ENCODE data around the gene PKM. TPM values are rescaled to one million over a fixed set of nuclear protein-coding genes. Genes with fewer than 3 reads are reported as not detected.

Gene PKM
- total and polyA plus RNA-seq, 7 donors, result 135 to 582 (median 210) TPM

DNA sequence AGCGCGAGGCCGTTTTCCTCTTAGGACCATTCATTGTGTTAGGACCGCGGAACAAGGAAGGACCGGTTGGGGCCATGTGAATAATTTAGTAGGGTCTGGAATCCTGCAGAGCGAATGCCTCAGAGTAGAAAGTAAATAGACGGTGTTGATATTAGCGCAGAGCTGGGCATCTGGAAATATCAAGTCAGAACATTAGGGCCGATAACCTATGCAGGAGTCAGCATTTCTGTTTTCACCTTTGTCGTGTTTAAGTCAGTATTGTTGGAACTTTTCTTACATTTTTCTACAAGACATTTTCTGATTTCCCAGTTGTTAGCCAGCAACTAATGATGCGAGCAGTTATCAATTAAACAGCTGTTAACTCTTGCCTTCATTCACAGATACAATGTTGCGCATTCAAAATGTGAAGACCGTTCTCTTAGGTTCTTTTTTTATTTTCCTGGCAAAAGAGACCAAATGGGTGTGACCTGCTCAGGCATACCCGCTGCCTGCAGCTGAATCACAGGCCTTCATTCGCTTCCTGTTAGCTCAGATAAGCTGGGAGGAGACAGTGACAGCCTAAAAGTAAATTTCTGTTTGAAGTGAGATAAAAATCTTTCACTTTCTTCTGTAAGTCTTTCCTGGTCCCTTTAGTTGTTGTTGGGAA is 966 bp upstream of the PKM start:
- Histone ChIP-seq H3K36me3 (no peaks in the 10 kb centered on the region), H3K4me1 (peaks cover 0 to 43% (median 35%) of the 10 kb centered on the region in 4 donors), H3K27ac (peak overlapping the region; percentile 92 to 99 (median 96)), H3K9me3 (no peaks in the 10 kb centered on the region), H3K27me3 (no peaks in the 10 kb centered on the region), H3K4me3 (peak overlapping the region; percentile 47 to 90 (median 68))
- 1 to 3% methylated on average over 16 of the region's 16 CpGs for WGBS, 2 donors
- no peak for DNase-seq
- TF ChIP-seq POLR2A (IDR thresholded peaks at IDR 0.05) (no peak), POLR2AphosphoS5 (IDR thresholded peaks at IDR 0.05) (peak in 1 of 4 donors; percentile 48)
- intact Hi-C loops (cut with DNase I), result loop anchor here (2.0 kb wide), 2 partner anchors 29 to 41 kb away; partner anchors contain the start of gene PARP6

DNA sequence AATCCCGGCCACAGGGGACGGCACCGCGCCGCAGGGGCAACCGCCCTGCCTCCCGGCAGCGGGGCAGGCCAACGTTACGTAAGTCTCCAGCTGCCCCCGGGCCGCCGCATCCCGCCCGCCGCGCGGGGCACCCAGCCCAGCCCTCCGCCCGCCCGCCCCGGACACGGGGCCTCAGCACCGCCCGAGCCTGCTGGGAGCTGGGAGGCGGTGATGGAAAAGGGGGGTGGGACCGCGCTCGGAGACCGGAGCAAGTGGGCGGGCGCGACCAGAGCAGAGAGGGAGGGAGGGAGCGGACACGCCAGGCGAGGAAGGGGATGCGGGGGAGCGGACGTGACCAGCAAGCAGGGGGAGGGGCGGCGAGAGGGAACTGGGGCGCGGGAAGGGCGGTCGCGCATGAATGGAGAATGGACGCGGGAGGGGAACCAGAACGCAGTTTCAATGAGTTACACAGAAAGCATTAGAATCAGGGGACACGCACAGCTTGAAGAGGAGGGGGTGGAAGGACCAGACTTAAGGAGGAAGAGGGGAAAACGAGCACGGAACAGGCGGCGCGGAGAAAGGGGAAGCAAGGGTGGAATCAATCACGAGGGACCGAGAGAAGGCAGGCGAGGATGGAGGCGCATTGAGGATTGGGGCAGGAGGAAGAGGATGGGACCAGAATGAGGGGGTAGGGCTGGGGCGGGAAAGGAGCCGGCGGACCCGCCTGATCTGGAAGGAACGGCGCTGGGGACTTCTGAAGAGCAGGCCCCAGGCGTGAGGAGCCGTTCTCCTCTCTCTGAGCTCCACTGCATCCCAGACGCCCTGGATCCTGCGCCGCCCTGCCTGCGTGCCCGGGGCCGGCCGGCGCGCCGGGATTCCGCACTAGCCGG is 559 bp downstream of the PKM start:
- peak; percentile 95 for DNase-seq
- TF ChIP-seq, protein P1, sequence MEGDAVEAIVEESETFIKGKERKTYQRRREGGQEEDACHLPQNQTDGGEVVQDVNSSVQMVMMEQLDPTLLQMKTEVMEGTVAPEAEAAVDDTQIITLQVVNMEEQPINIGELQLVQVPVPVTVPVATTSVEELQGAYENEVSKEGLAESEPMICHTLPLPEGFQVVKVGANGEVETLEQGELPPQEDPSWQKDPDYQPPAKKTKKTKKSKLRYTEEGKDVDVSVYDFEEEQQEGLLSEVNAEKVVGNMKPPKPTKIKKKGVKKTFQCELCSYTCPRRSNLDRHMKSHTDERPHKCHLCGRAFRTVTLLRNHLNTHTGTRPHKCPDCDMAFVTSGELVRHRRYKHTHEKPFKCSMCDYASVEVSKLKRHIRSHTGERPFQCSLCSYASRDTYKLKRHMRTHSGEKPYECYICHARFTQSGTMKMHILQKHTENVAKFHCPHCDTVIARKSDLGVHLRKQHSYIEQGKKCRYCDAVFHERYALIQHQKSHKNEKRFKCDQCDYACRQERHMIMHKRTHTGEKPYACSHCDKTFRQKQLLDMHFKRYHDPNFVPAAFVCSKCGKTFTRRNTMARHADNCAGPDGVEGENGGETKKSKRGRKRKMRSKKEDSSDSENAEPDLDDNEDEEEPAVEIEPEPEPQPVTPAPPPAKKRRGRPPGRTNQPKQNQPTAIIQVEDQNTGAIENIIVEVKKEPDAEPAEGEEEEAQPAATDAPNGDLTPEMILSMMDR (IDR thresholded peaks at IDR 0.05), result no peak
- peak; percentile 77 to 91 (median 88) for TF ChIP-seq POLR2AphosphoS5 (IDR thresholded peaks at IDR 0.05)
- TF ChIP-seq POLR2A (IDR thresholded peaks at IDR 0.05), result peak; percentile 35 to 76
- intact Hi-C loops (cut with DNase I), result loop anchor here (2.0 kb wide), 2 partner anchors 28 to 42 kb away; partner anchors contain the start of gene PARP6
- H3K4me1 ChIP-seq, result peaks cover 0 to 54% (median 46%) of the 10 kb centered on the region in 4 donors
- H3K27ac ChIP-seq, result peak overlapping the region; percentile 92 to 99 (median 96)
- H3K27me3 ChIP-seq, result no peaks in the 10 kb centered on the region
- peak overlapping the region; percentile 47 to 90 (median 68) for H3K4me3 ChIP-seq
- no peaks in the 10 kb centered on the region for H3K36me3 ChIP-seq
- no peaks in the 10 kb centered on the region for H3K9me3 ChIP-seq
- 0 to 1% methylated on average over 79 of the region's 79 CpGs for WGBS, 2 donors

DNA sequence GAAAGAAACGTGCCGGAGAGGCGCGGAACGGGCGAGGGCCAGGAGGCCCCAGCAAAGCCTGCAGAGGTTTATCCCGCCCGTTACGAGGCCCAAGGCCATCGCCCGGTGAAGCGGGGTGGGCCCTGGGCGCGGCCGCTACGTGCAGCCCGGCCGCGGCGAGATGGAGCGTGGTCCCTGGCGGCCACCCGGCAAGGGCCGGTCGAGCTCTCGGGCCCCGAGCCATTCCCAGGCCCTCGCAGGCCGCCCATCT is 1.1 kb downstream of the PKM start:
- Histone ChIP-seq H3K4me1 (peaks cover 0 to 54% (median 46%) of the 10 kb centered on the region in 4 donors), H3K4me3 (peak overlapping the region; percentile 47 to 90 (median 68)), H3K27me3 (no peaks in the 10 kb centered on the region), H3K36me3 (no peaks in the 10 kb centered on the region), H3K27ac (peak overlapping the region; percentile 92 to 99 (median 96)), H3K9me3 (no peaks in the 10 kb centered on the region)
- no peak for DNase-seq
- TF ChIP-seq POLR2A (IDR thresholded peaks at IDR 0.05), result peak in 1 of 2 donors; percentile 21
- TF ChIP-seq, protein P1 (IDR thresholded peaks at IDR 0.05), result no peak
- WGBS, 2 donors, result 0% methylated on average over 29 of the region's 29 CpGs
- intact Hi-C loops (cut with DNase I), result loop anchor here (2.0 kb wide), 2 partner anchors 27 to 43 kb away; partner anchors contain the start of gene PARP6

- Histone ChIP-seq H3K9me3 (no peaks in the 10 kb centered on the region), H3K27ac (peak overlapping the region; percentile 92 to 99 (median 96)), H3K4me1 (peaks cover 0 to 54% (median 46%) of the 10 kb centered on the region in 4 donors), H3K36me3 (no peaks in the 10 kb centered on the region), H3K27me3 (no peaks in the 10 kb centered on the region), H3K4me3 (peak overlapping the region; percentile 47 to 90 (median 68))
- intact Hi-C loops (cut with DNase I), result no loop called here
- TF ChIP-seq, protein P1 (IDR thresholded peaks at IDR 0.05), result no peak
- peak in 1 of 4 donors; percentile 14 for TF ChIP-seq POLR2AphosphoS5 (IDR thresholded peaks at IDR 0.05)
- WGBS, 2 donors, result 12 to 13% methylated on average over 25 of the region's 25 CpGs
- peak; percentile 65 for DNase-seq
Measured at GRCh38 chr15:72229076-72229946, 1.7 kb downstream of the PKM start.

Measured in sigmoid colon (tissue), 7 donors.